ENCODE results near the gene ENTHD1. TPM values are rescaled to one million over a fixed set of nuclear protein-coding genes. Genes with fewer than 3 reads are reported as not detected.

The ENTHD1 gene
- total RNA-seq, 1 donor from 2014 or later, result not detected

DNA sequence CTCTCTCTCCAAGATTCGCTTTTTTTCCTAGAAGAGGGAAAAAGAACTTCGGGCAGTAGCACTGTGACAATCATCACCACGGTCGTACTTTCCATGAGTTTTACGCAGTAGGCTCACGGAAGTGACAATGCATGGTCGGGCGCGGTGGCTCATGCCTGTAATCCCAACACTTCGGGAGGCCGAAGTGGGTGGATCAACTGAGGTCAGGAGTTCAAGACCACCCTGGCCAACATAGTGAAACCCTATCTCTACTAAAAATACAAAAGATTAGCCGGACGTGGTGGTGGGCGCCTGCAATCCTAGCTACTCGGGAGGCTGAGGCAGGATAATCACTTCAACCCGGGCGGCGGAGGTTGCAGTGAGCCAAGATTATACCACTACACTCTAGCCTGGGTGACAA lies 30.7 kb upstream of the ENTHD1 start:
- no peaks in the 10 kb centered on the region for H3K36me3 ChIP-seq (ENCODE audit: control insufficient read depth, insufficient read depth, low read length)
- H3K4me3 ChIP-seq (ENCODE audit: low read depth, low read length), result no peak overlapping the region
- DNase-seq (ENCODE audit: low read depth) (no peak), FAIRE-seq (no peak)
- TF ChIP-seq, protein P1, sequence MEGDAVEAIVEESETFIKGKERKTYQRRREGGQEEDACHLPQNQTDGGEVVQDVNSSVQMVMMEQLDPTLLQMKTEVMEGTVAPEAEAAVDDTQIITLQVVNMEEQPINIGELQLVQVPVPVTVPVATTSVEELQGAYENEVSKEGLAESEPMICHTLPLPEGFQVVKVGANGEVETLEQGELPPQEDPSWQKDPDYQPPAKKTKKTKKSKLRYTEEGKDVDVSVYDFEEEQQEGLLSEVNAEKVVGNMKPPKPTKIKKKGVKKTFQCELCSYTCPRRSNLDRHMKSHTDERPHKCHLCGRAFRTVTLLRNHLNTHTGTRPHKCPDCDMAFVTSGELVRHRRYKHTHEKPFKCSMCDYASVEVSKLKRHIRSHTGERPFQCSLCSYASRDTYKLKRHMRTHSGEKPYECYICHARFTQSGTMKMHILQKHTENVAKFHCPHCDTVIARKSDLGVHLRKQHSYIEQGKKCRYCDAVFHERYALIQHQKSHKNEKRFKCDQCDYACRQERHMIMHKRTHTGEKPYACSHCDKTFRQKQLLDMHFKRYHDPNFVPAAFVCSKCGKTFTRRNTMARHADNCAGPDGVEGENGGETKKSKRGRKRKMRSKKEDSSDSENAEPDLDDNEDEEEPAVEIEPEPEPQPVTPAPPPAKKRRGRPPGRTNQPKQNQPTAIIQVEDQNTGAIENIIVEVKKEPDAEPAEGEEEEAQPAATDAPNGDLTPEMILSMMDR (IDR thresholded peaks at IDR 0.05; ENCODE audit: insufficient read depth, low read length, severe bottlenecking), result no peak
- H3K27me3 ChIP-seq (ENCODE audit: control insufficient read depth, insufficient read depth, low read length), result peaks cover 7% of the 10 kb centered on the region

DNA sequence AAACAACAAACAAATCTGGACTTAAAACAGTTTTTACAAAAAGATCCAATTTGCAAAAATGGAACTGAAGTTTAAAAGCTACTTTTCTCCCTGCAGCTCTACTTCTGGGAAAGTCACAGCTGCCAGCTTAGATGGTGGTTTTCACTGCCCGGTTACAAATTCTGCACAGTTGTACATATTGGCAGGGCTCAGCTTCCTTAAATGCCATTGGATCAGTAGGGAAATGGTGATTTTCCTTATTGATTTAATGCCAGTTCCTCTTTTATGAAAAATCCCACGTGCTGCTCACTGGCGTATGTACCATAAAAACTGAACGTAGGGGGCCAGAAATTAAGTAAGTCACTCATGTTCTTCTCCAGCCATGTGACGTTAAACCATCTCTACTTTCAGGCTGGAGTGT lies 30.1 kb upstream of the ENTHD1 start:
- no peaks in the 10 kb centered on the region for H3K36me3 ChIP-seq (ENCODE audit: control insufficient read depth, insufficient read depth, low read length)
- H3K4me3 ChIP-seq (ENCODE audit: low read depth, low read length), result no peak overlapping the region
- DNase-seq (ENCODE audit: low read depth), result no peak
- TF ChIP-seq, protein P1 (IDR thresholded peaks at IDR 0.05; ENCODE audit: insufficient read depth, low read length, severe bottlenecking), result no peak
- peaks cover 7% of the 10 kb centered on the region for H3K27me3 ChIP-seq (ENCODE audit: control insufficient read depth, insufficient read depth, low read length)
- no peak for FAIRE-seq

DNA sequence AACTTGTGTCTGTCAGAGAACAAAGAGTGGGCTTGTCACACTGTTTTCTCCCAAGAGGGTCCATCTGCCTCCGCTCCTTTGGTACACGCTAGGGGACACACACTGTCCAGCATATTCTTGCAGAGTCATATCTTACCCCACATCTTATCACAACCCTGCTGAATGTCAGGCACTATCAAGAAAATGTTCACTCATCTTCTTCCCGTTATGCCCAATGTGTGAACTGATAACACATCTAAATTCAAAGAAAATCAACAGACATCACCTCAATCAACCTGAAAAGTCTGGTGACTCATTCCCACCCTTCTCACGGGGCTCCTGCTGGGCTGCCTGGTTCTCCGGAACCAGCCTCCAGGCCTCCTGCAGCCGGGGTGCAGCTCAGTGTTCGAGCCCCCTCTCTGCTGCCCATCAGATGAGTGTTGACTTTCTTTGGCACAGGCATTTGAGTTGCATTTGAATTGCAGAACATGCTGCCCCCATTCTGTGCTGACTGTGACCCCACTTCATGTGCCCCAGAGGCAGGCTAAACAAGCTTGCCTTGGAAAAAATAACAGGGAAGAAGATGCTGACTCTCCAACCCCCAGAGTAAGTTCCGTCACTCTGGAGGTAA lies 26.7 kb upstream of the ENTHD1 start:
- peaks cover 12% of the 10 kb centered on the region for H3K27me3 ChIP-seq (ENCODE audit: control insufficient read depth, insufficient read depth, low read length)
- no peaks in the 10 kb centered on the region for H3K36me3 ChIP-seq (ENCODE audit: control insufficient read depth, insufficient read depth, low read length)
- TF ChIP-seq, protein P1 (IDR thresholded peaks at IDR 0.05; ENCODE audit: insufficient read depth, low read length, severe bottlenecking), result no peak
- no peak overlapping the region for H3K4me3 ChIP-seq (ENCODE audit: low read depth, low read length)
- no peak for FAIRE-seq
- no peak for DNase-seq (ENCODE audit: low read depth)

DNA sequence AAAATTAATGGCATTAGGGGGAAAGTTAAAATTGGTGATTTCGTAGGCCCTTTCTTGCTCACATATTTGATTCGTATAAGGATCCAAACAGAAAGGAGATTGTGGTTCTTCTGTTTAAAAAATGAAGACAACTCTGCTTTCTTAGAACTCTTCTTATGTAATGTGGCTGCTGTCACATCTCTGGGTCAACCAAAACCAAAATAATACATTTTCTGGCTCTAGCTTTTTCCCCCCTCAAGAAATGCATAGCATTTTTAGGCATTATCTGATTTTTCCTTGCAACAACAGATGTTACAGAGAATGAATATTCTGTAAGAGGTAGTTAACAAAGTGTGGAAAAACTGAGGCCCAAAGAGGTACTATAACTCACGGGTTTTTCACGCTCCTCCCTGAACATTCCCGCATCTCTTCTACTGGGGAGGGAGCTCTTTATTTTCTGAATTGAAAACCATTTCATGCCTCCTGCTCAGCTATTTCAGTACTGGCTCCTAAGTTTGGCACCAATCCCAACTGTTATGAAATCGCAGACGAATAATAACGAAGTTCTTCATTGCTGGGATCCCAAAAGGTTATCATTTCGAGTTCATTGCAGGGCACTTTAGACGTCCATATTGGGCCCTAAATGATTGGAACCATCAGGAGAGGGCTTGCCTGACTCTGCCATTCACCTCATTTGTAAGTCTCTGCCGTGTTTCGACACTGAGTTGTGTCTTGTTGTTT lies 24.4 kb upstream of the ENTHD1 start:
- Histone ChIP-seq H3K36me3 (ENCODE audit: control insufficient read depth, insufficient read depth, low read length) (no peaks in the 10 kb centered on the region), H3K4me3 (ENCODE audit: low read depth, low read length) (no peak overlapping the region), H3K27me3 (ENCODE audit: control insufficient read depth, insufficient read depth, low read length) (peaks cover 15% of the 10 kb centered on the region)
- peak; percentile 40 for DNase-seq (ENCODE audit: low read depth)
- no peak for FAIRE-seq
- TF ChIP-seq, protein P1 (IDR thresholded peaks at IDR 0.05; ENCODE audit: insufficient read depth, low read length, severe bottlenecking), result no peak

DNA sequence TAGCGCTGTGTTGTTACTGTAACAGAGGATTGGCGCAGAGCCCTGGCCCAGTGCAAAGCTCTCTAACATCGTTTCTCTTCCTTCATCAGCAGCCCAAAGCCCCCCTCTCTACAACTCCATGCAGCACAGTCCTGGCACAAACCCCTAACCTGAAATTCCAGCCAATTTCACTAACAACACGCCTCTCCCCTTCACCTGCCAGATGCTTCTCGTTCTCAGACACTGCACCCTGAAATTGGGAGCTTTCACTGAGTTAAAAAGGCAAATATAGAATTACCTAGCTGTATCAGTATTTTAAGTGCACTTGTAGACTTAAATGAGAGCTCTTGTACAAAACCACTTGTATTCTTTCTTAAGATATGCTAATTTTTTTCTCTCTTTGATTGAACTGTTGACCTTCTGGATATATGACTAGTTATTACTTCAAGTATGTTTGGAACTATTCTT lies 23.7 kb upstream of the ENTHD1 start:
- TF ChIP-seq, protein P1 (IDR thresholded peaks at IDR 0.05; ENCODE audit: insufficient read depth, low read length, severe bottlenecking), result no peak
- H3K4me3 ChIP-seq (ENCODE audit: low read depth, low read length), result no peak overlapping the region
- FAIRE-seq (no peak), DNase-seq (ENCODE audit: low read depth) (no peak)
- no peaks in the 10 kb centered on the region for H3K36me3 ChIP-seq (ENCODE audit: control insufficient read depth, insufficient read depth, low read length)
- peaks cover 13% of the 10 kb centered on the region for H3K27me3 ChIP-seq (ENCODE audit: control insufficient read depth, insufficient read depth, low read length)
